Endometrial microvascular endothelial cells (primary cell): ENCODE data around the gene TSSK2. TPM values are rescaled to one million over a fixed set of nuclear protein-coding genes. Genes with fewer than 3 reads are reported as not detected.

Source experiments
- in situ Hi-C: cut with HindIII; loops from 2 replicates; pipeline ENCODE4 v1.10.0; 2017; ENCODE audit warnings: low sequenced_read_pairs, low pct_unique_long_range_greater_than_20kb; ENCODE audit errors: inconsistent ontology term
- total RNA-seq: library from RNA; depleted of rRNA; stranded (reverse); fragments of >200 nt; gene quantifications from one replicate; pipeline ENCODE4 v1.2.3, GENCODE V29; 2015; ENCODE audit errors: inconsistent ontology term

The TSSK2 gene
- total RNA-seq, 1 donor from 2014 or later, result not detected

DNA sequence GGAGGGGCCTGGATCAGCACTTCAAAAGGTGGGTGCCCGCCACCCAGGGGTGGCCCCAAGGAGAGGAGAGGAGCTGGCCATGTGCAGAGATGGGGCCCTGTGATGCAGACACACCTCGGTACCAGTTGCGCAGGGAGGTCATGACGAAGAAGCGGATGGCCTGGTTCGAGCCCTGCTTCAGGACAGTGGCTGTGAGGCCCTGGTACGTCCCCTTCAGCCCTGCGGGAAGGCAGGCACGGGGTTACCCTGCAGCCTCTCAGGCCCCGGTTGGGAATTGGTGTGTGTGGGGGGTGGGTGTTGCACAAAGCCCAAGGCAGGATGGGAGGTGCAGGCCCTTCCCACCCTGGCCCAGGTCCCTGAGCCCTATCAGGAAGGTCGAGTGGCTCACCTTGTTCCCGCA, 45.6 kb downstream of the TSSK2 start:
- in situ Hi-C loops, result no loop called here

DNA sequence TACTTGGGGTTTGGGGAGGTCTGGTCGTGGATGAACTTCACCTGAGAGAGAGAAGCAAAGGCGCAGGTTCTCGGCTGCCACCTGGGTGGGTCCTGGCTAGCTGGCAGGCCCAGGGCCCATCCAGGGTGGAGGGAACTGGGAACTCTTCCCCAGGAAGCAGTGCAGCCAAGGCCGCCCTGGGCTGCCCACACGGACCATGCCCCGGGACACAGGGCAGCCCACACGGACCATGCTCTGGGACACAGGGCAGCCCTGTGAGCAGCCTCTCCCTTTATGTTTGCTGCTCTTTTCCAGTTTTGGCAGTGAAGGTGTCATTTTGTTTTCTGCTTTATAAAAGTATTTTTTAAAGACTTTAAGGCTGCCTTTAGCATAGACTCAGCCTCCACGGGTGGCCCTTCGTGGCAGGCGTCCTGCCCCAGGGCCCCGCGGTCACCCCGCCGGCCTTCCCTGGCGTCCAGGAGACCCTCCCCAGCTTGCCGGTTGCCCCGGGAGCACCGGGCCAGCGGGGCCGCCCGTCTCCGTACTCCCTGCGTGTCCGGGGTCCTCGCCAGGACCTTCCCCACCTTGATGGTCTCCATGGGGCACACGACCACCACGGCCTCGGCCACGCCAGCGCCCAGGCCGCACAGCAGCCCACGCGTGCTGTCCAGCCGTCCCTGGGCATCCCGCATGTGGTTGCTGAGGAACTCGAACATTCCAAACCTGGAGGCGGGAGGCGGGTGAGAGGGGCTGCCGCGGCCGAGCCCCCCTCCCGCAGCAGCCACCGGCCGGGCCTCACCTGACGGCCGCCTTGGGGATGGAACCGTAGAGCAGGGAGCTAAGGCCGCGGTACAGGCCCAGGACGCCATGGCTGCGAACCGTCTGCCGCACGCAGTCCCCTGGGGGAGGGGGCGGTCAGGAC, 46.3 kb downstream of the TSSK2 start:
- in situ Hi-C loops, result no loop called here

DNA sequence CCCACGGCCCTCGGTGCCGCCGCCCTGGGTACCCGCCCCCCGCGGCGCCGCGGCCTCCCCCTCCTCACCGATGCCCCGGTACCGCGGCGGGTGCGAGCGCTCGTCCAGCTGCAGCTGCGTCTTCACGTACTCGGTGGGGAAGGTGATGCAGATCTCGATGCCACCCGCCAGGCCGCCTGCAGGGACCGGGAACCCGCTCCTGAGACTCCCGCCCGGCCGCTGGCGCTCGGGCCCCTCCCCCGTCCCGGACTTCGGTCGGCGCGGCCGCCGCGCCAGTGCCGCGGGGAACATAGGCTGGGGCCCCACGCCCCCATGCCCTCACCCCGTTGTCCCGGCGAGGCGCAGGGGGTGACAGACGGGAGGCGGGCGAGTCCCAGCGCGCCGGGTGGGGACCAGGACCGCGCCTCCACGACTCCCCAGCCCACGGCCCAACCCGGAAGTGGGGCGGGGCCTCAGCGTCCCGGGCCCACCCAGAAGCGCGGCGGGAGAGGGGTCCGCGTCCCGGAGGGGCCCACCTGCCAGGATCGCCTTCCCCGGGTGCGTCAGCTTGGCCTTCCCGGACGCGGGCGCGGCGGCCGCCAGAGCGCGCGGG, 47.1 kb downstream of the TSSK2 start:
- in situ Hi-C loops, result no loop called here

DNA sequence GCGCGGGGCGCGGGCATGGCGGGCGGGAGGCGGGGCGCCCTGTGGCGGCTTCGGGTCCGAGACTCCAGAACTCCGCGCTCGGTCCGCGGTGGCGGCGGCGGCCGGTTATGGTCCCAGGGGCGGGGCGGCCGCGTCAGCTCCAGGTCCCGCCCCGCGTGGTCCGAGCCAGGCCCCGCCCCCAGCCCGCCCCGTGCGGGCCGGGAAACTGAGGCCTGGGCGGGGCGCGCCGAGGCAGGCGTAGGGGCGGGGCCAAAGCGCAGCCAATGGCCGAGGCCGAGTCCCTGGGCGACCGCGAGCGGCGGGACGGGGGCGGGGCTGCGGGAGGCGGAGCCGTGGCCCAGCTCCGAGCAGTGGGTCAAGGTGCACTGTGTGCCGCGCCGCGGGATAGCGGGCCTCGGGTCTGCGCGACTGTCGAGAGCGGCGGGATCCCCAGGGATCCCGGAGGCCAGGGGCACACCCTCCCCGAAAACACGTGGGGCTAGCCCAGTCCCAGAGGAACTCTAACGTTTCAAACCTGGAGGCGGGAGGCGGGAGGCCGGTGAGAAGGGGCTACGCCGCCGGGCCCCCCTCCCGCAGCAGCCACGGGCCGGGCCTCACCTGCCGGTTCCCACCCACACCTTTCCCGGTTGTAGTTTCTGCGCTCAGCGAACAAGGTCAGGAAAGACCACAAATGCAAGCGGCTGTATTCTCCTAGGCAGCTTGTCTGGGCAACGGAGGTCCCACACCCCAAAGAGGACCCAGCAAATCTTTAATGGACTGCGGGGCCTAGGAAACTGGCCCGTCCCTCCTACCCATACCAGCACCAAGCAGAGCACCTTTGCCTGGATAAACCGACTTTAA, 47.8 kb downstream of the TSSK2 start, which contains the start of gene SLC25A1:
TSS of gene SLC25A1 (minus strand) at position 80 of the 840 bp plus-strand sequence. CDS start at position 17, 63 bp downstream.
- in situ Hi-C loops, result no loop called here

DNA sequence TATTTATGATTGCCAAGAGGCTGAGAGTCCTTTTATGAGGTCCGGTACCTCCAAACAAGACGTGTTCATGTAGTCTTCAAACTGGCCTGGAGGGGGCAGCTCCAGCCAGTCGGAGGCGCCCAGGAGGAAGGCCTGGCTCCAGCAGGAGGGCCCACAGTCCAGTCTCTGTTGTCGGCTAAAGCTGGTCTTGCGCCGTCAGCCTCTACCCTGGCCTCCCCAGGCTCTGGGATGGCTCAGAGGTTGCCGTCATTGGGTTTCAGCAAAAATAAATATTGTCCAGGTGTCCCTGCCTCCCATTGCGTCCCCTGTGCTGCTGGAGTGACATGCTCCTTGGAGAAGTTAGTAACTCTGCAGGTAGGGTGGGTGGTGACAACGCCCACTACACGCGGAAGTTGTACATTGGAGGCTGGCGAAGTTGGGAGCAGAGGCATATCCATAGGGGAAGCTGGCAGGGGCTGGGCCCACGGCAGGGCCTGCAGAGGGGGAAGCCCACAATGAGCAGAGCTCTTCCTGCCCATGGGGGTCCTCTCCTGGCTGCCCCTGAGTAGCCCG, 48.5 kb downstream of the TSSK2 start:
- in situ Hi-C loops, result no loop called here

DNA sequence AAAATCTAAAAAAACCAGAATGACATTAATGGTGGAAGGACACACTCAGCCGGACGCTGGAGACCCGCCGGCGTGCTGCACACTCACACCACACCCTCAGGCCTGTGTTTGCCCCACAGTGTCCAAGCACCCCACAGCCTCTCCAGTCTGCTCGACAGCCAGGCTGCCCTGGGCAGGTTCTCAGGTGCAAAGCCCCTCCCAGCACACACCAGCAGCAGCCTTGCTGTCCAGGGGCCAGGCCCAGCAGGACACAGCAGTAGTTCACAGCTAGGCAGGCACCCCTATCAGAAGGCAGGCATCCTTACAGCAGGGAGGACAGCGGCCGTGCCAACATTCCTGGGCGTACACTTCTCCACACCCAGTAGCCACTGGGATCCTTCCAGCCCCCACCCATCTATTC, 49.1 kb downstream of the TSSK2 start:
- in situ Hi-C loops, result no loop called here

DNA sequence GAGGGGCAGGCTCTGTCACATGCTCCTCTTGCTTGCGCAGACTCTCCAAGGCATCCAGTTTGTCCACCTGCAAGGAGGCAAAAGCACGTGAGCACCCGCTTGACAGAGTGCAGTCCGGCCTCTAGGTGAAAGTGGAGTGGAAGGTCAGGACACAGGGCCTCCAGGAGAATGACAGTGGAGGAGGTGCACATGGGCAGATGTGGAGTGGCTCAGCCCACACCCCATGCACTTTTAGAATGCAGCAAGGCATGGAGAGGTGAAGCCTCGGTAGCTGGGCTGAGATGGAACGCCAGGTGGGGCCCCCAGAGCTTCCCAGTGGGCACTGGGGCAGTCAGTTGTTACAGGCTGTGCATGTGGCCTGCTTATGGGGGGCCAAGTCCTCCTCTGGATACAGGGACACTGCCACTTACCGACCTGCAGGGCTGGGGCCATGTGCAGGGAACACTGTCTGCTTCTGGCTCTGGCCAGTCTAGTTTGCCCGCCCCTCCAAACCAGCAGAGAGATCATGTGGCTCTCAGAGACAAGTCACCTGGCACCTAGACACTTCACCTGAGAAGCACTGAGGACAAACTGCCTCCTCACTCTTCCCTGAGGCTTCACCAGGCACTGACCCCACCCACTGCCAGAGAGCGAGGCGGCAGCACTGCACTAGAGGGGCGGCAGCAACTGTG, 49.8 kb downstream of the TSSK2 start:
- in situ Hi-C loops, result no loop called here

DNA sequence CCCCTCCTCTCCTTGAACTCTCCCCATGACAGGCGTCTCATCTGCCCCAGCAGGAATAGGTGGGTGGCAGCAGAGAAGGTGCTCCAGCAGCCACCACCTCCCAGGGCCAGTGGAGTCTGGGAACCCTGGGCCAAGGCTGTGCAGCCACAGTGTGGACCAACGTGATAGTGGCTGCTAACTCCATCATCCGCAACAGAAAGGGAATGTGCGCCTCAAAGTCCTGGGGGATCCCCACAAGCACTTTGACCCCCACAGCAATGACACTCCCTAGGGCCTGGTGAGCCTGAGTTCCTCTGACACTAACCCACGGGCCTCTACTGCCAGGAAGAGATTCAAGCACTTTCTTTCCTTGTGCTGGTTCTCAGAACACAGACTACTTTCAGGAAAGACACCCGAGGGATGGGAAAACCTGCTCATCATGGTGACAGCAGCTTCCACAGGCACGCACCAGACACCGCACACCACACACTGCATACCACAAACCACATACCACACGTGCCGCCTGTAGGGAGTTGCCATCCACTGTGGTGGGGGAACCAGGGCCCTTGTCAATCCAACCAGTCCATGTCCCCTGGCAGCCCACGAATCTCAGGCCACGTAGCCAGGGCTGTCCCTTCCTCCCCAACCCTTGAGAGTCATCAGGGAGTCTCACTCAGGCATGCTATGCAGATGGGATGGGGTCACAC, 50.8 kb downstream of the TSSK2 start:
- in situ Hi-C loops, result no loop called here

Other genes with a start within 250 kb of the TSSK2 start
- 2.4 TPM for gene DGCR6, start 225.0 kb upstream of the TSSK2 start, total RNA-seq
- gene PRODH, start 195.0 kb upstream of the TSSK2 start, total RNA-seq, result not detected
- 40.7 TPM for gene DGCR2, start 8.9 kb upstream of the TSSK2 start, total RNA-seq
- gene ESS2, start 13.3 kb downstream of the TSSK2 start, total RNA-seq, result 20.4 TPM
- gene GSC2, start 19.0 kb downstream of the TSSK2 start, total RNA-seq, result not detected
- 76.7 TPM for gene SLC25A1, start 47.4 kb downstream of the TSSK2 start, total RNA-seq
- gene CLTCL1, start 160.4 kb downstream of the TSSK2 start, total RNA-seq, result 1.8 TPM